HK-2 (cell line): ENCODE data around the gene NAXE.
"Not testable (repeated sequence)": the region's sequence is repeated elsewhere in the genome, so short reads cannot be mapped to it uniquely, and the experiment has no call there.

Source experiments
- DNase-seq: peaks from one replicate; pipeline ENCODE4 v3.0.0-alpha.2; 2018; ENCODE audit not compliant: unreplicated experiment

The NAXE gene

GRCh38 chr1:156591432-156592157, at the start of gene NAXE:
Gene NAXE, plus strand, starts transcription at chr1:156591776. Its CDS starts 29 bp downstream, at chr1:156591805.
- DNase-seq, result peak; percentile 78

- DNase-seq, result no peak
Observed at GRCh38 chr1:156543066-156543465, 48.5 kb upstream of the NAXE start.

- no peak for DNase-seq
Observed at GRCh38 chr1:156544592-156545102, 46.9 kb upstream of the NAXE start.

DNA sequence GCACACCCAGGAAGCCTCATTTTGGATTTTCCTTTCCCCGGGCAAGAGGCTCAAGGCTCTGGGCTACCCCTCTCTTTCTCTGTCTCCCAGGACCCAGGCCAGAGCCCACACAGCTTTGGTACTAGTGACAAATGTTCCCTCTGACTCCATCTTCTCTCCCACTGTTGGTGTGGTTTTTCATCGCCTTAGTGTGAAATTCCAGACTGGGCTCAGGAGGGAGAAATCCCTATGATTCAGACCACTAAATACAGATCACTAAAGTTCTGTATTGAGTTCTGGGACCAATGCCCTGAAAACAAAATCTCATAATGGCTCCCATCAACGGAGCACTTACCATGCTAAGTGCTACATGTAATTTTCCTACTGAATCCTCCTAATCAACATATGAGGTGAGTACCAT, 45.3 kb upstream of the NAXE start:
- no peak for DNase-seq

DNA sequence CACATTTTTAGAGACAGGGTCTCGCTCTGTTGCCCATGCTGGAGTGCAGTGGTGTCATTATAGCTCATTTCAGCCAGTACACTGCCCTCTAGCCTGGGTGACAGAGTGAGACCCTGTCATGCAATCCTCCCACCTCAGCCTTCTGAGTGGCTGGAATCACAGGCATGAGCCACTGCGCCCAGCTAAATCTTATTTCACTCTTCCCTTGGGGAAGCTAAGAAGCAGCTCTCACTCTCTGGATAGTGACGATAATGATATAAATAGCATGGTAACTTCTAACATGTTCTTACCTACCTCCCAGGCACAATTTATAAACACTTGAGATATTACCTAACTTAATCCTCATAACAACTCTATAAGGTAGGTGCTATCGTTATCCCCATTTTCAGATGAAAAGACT, 44.1 kb upstream of the NAXE start:
- DNase-seq, result no peak

DNA sequence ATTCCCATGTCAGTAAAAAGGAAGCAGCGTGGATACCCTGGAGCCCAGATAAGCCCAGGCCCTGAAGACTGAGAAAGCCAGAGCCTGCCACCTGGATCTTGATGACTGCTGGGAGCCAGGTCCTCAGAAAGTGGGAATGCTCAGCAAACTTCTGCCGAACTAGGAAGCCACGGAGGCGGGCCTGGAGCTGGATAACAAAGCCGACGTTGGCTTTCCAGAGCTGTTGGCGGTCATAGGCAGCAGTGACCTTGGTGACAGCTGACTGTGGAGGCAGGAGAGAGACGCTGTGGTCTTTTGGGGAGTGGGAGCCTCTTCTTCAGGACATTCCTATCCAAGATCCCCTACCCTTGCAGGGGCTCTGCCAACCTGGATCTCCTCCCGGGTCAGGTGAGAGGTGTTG, 43.6 kb upstream of the NAXE start:
- DNase-seq, result no peak

- DNase-seq, result no peak
Observed at GRCh38 chr1:156549390-156549789, 42.2 kb upstream of the NAXE start.

- DNase-seq, result no peak
Observed at GRCh38 chr1:156549831-156550230, 41.7 kb upstream of the NAXE start.

DNA sequence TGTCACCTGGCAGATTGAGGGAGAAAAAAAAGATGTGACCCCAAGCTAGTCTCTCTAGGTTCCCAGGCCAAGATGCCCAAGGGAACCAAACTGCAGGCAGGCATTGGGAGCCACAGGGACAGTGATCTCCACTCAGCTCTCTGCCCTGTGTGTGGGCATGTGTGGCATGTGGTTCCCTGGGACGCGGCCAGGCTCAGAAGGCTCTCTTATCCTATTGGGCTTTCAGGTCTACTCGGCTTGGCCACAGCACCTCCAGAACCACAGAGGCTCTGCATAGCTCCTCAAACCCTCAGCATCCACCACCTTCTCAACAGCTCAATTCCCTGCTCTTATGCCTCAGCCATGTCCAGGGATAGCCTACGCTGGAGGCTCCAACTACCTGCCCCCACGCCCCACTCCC, 41.2 kb upstream of the NAXE start:
- no peak for DNase-seq

DNA sequence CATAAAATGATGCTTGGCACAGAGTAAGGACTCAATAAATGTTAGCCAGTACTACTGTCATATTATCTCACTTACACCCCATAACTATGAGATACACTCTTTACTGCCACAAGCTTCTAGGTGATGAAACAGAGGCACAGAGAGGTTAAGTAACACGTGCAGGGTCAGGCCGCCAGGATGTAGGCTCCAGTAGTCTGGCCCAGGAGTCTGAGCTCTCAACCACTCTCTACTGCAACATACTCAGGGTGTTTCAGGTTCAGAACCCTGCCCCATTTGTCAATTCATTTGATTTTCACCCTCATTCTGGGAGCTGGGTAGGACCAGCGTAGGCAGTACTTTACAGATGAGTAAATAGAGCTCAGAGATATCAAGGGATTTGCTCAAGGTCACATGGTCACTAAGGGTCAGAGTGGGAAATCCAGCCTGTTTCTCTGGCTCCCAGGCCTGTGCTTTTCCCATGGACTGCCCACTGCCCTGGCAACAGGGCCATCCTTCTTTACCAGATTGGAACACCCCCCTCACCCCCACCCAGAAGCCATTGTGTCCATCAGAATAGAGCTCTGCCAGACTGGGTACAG, 40.4 kb upstream of the NAXE start:
- no peak for DNase-seq

GRCh38 chr1:156551869-156552268, 39.7 kb upstream of the NAXE start:
- peak; percentile 53 for DNase-seq

DNA sequence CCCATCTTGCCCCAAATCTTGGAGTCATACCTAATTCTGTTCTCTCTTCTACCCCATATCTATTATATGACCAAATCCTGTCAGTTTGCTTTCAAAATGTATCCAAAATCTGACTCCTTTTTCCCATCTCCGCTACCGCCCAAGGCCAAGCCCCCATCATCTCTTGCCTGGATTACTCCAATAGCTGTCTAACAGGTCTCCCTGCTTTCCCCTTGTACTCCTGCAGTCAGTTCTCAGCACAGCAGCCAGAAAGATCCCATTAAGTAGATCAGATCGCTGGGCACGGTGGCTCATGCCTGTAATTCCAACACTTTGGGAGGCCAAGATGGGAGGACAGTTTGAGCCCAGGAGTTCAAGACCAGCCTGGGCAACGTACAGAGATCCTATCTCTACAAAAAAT, 39.1 kb upstream of the NAXE start:
- DNase-seq, result no peak

GRCh38 chr1:156552937-156553336, 38.6 kb upstream of the NAXE start:
- DNase-seq, result not testable (repeated sequence)

- DNase-seq, result no peak
Observed at GRCh38 chr1:156553860-156554485, 37.6 kb upstream of the NAXE start.

- no peak for DNase-seq
Observed at GRCh38 chr1:156554971-156555370, 36.6 kb upstream of the NAXE start.

- DNase-seq, result no peak
Observed at GRCh38 chr1:156555715-156556114, 35.9 kb upstream of the NAXE start.

- DNase-seq, result no peak
Observed at GRCh38 chr1:156556354-156556753, 35.2 kb upstream of the NAXE start.

DNA sequence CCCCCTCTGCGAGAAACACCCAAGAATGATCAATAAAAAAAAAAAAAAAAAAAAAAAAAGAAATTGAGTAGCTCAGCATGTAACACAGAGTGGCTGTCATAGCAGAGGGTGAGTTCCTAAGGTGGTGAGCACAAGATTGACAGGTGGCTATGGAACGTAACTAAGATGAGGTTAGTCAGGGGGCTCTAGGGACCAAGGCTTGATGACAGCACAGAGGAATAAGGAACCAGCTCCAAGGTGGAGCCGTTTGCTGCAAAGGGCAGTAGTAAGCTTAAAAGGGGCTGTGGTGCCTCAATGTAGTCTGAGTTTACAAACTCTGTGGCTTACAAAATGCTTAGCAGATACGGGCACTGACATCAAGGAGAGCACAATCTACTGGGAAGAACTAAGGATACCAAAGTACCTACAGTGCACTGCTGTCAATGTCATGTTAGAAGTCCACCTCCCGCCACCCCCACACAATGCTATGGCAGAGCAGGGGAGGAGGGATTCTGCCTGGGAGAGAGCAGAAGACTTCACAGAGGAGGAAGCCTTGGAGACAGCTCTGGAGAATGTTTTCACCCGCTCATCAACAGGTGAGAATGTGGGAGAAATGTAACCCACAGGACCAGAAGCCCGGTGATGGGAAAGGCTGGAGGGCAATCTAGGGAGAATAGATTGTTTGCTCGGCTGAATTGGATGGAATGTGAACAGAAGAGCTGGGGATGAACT, 32.3 kb upstream of the NAXE start:
- DNase-seq, result no peak

- no peak for DNase-seq
Observed at GRCh38 chr1:156559797-156560385, 31.7 kb upstream of the NAXE start.

DNA sequence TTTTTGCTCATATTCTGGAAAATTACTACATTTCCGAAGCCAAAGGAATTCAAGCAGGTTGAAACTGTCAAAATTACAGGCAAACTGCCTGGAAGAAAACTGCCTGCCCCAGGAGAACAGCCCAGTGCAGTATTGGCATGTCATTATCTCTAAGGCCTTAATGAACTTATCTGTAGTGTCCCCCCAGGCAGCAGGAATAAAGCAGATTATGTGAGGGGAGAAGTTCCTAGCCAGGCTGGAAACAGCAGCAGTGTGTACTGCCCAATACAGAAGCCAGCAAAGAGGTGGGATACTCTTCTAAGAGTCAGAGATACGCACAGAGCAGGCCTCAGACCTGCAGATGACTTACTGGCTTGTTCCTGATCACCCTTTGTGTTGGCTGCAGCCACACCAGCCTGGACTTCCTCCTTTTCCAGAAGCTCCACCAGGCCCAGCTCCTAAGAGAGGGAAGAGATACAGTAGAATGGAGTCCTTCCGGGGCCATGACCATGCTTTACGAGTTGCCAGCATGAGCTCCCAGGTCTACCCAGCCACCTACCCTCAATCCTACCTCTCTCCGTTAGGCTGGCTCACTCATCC, 30.9 kb upstream of the NAXE start:
- DNase-seq, result no peak

GRCh38 chr1:156565519-156565918, 26.1 kb upstream of the NAXE start:
- DNase-seq, result no peak

DNA sequence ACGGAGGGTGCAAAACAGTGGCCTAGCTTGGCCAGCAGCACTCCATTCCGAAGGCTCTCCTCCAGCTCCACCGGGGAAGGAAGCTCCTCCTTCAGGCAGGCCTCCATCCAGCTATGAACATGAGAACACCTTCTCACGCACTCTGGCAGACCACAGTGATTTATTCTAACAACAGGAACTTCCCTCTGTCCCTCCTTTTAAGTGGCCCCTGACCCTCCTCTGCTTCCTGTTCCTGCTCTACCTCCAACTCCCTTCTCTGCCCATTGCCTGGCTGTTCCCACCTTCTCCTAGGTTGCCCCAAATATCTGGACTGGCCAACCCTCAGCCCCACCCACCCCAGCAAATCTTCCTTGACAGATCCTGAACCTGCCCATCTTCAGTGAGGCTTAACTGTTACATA, 25.1 kb upstream of the NAXE start:
- DNase-seq, result no peak
